ENCODE results near the gene ZBTB7B.
A peak's percentile ranks its signal among the peaks of the same experiment; 100 is the strongest.

ZBTB7B gene

GRCh38 chr1:155040358-155041093 lies 37.9 kb downstream of the ZBTB7B start:
- DNase-seq, result no peak

GRCh38 chr1:155042789-155043188 lies 40.2 kb downstream of the ZBTB7B start:
- DNase-seq, result no peak

- no peak for DNase-seq
These were observed 40.7 kb downstream of the ZBTB7B start for GRCh38 chr1:155043301-155043702.

GRCh38 chr1:155043793-155044192 lies 41.2 kb downstream of the ZBTB7B start:
- DNase-seq, result no peak

- DNase-seq, result no peak
These were observed 41.8 kb downstream of the ZBTB7B start for GRCh38 chr1:155044365-155044764.

GRCh38 chr1:155044812-155045657 lies 42.4 kb downstream of the ZBTB7B start:
- DNase-seq, result no peak

- DNase-seq, result no peak
These were observed 46.1 kb downstream of the ZBTB7B start for GRCh38 chr1:155048449-155049334.

- DNase-seq, result no peak
These were observed 47.3 kb downstream of the ZBTB7B start for GRCh38 chr1:155049651-155050559.

GRCh38 chr1:155050560-155051341 lies 48.1 kb downstream of the ZBTB7B start, which contains the start of gene ADAM15:
Gene ADAM15 (plus strand): TSS chr1:155051316. CDS start chr1:155051387, 71 bp downstream.
- DNase-seq, result no peak

GRCh38 chr1:155051342-155051776 lies 48.8 kb downstream of the ZBTB7B start:
- DNase-seq, result no peak

GRCh38 chr1:155051777-155052398 lies 49.3 kb downstream of the ZBTB7B start:
- no peak for DNase-seq

GRCh38 chr1:155052439-155053395 lies 50.1 kb downstream of the ZBTB7B start:
- no peak for DNase-seq

- no peak for DNase-seq
These were observed 51.0 kb downstream of the ZBTB7B start for GRCh38 chr1:155053531-155054105.

- no peak for DNase-seq
These were observed 54.5 kb downstream of the ZBTB7B start for GRCh38 chr1:155057104-155057503.

- DNase-seq, result no peak
These were observed 55.2 kb downstream of the ZBTB7B start for GRCh38 chr1:155057788-155058211.

- no peak for DNase-seq
These were observed 58.1 kb downstream of the ZBTB7B start for GRCh38 chr1:155060736-155061135.

- DNase-seq, result peak; percentile 14
These were observed 59.0 kb downstream of the ZBTB7B start for GRCh38 chr1:155061381-155062150.

- no peak for DNase-seq
These were observed 59.6 kb downstream of the ZBTB7B start for GRCh38 chr1:155062151-155062686.
